GM21367 (cell line): ENCODE measurements around the gene GRIN3B.
"Not testable (repeated sequence)": the region's sequence is repeated elsewhere in the genome, so short reads cannot be mapped to it uniquely, and the experiment has no call there.

Experiments
- ATAC-seq: cut with Tn5 transposase; IDR thresholded peaks from one replicate; pipeline ENCODE4 v1.9.1; 2021; ENCODE audit not compliant: unreplicated experiment

Gene GRIN3B

GRCh38 chr19:1000095-1000494, at the start of gene GRIN3B:
TSS of gene GRIN3B (plus strand) at chr19:1000419. CDS start at chr19:1000438, 19 bp downstream.
- no peak for ATAC-seq

GRCh38 chr19:952049-952679, 48.1 kb upstream of the GRIN3B start:
- ATAC-seq = no peak

- ATAC-seq = no peak
These were observed 47.4 kb upstream of the GRIN3B start for GRCh38 chr19:952680-953444.

GRCh38 chr19:953445-954271, 46.6 kb upstream of the GRIN3B start:
- ATAC-seq = no peak

GRCh38 chr19:954272-954671, 45.9 kb upstream of the GRIN3B start:
- ATAC-seq = no peak

- no peak for ATAC-seq
These were observed 45.3 kb upstream of the GRIN3B start for GRCh38 chr19:954672-955494.

- ATAC-seq = no peak
These were observed 44.1 kb upstream of the GRIN3B start for GRCh38 chr19:955803-956765.

GRCh38 chr19:956766-957440, 43.3 kb upstream of the GRIN3B start:
- no peak for ATAC-seq

- not testable (repeated sequence) for ATAC-seq
These were observed 42.6 kb upstream of the GRIN3B start for GRCh38 chr19:957578-957977.

GRCh38 chr19:958967-959855, 41.0 kb upstream of the GRIN3B start:
- no peak for ATAC-seq

GRCh38 chr19:960020-960419, 40.2 kb upstream of the GRIN3B start:
- ATAC-seq = no peak

GRCh38 chr19:960601-960938, 39.6 kb upstream of the GRIN3B start:
- no peak for ATAC-seq

- no peak for ATAC-seq
These were observed 38.2 kb upstream of the GRIN3B start for GRCh38 chr19:961866-962620.

GRCh38 chr19:962683-963400, 37.4 kb upstream of the GRIN3B start:
- no peak for ATAC-seq

- ATAC-seq = no peak
These were observed 36.7 kb upstream of the GRIN3B start for GRCh38 chr19:963486-963951.

GRCh38 chr19:964116-964520, 36.1 kb upstream of the GRIN3B start:
- no peak for ATAC-seq
